ENCODE measurements around the gene KHDC1. TPM values are rescaled to one million over a fixed set of nuclear protein-coding genes. Genes with fewer than 3 reads are reported as not detected.
"Not testable (repeated sequence)": the region's sequence is repeated elsewhere in the genome, so short reads cannot be mapped to it uniquely, and the experiment has no call there.

KHDC1 gene
- total and polyA plus RNA-seq, 2 of the 4 experiments (the other 2 are of a cell fraction), result 1.6 to 5.5 TPM

- intact Hi-C loops (cut with micrococcal nuclease); H3K9ac ChIP-seq (ENCODE audit: low read depth, low read length); H3K36me3 ChIP-seq (ENCODE audit: control insufficient read depth, insufficient read depth, low read length); H3K18ac ChIP-seq (ENCODE audit: low read depth, low read length); DNase-seq; H3K23ac ChIP-seq (ENCODE audit: low read depth, low read length); H2AK9ac ChIP-seq (replicated peaks; ENCODE audit: low read depth, low read length, poor library complexity); H3K9me1 ChIP-seq (ENCODE audit: insufficient read depth, low read length); ATAC-seq (ENCODE audit: low read depth); H2BK15ac ChIP-seq (ENCODE audit: low read depth, low read length); H3K27ac ChIP-seq (ENCODE audit: insufficient read depth, low read length); H4K20me1 ChIP-seq (ENCODE audit: insufficient read depth, low read length); H2AFZ ChIP-seq (replicated peaks; ENCODE audit: low read length, poor library complexity); H3K14ac ChIP-seq (replicated peaks; ENCODE audit: low read depth, low read length); H4K5ac ChIP-seq (ENCODE audit: low read depth, low read length); POLR2A ChIA-PET (ENCODE audit: unreplicated experiment); H3K56ac ChIP-seq (ENCODE audit: extremely low read depth, insufficient read depth, low read length); H2BK120ac ChIP-seq (ENCODE audit: low read depth, low read length); BruUV-seq (replicated peaks); H2BK5ac ChIP-seq (ENCODE audit: low read depth, low read length, poor library complexity, severe bottlenecking); dilution Hi-C loops (cut with HindIII; ENCODE audit: low sequenced_read_pairs, unreplicated experiment); in situ Hi-C loops (cut with MboI; ENCODE audit: low sequenced_read_pairs); H3K27me3 ChIP-seq (ENCODE audit: control insufficient read depth, insufficient read depth, low read length); H3K4me3 ChIP-seq (ENCODE audit: insufficient read depth, low read depth, low read length); H2AK5ac ChIP-seq (ENCODE audit: low read depth, low read length); H3K4me1 ChIP-seq (ENCODE audit: control insufficient read depth, insufficient read depth, low read length); H3K79me1 ChIP-seq (ENCODE audit: low read depth in 1 of 2, low read length in 2 of 2); CTCF ChIA-PET; H4K8ac ChIP-seq (ENCODE audit: low read depth in 2 of 2, low read length in 2 of 2); H3K9me3 ChIP-seq (ENCODE audit: control insufficient read depth, insufficient read depth, low read length); H2BK20ac ChIP-seq (ENCODE audit: low read depth, low read length); H4K91ac ChIP-seq (ENCODE audit: insufficient read depth, low read depth, low read length); H3K4ac ChIP-seq (ENCODE audit: low read depth, low read length); H3K4me2 ChIP-seq (ENCODE audit: low read depth, low read length): not testable (repeated sequence)
- WGBS, 2 experiments (ENCODE audit: extremely low coverage in 2 of 2, insufficient read length in 1 of 2), result 93% methylated on average over 3 of the region's 5 CpGs; no CpG with 5 or more reads in 1 of the 2 experiments
Measured at GRCh38 chr6:73254323-73254722, 8.7 kb downstream of the KHDC1 start.
